SK-N-SH (cell line): ENCODE results near the gene PARD3B. TPM values are rescaled to one million over a fixed set of nuclear protein-coding genes. Genes with fewer than 3 reads are reported as not detected.

Experiments used
- CTCF ChIA-PET: fragments of 300-600, 350-600 bp; formaldehyde crosslinking; extraction: SDS; loops from one replicate; lab custom pipeline; 2021; lab: Yijun Ruan, JAX
- POLR2A ChIA-PET: fragments of 350-600 bp; sonication (Branson Sonifier 250); formaldehyde crosslinking; extraction: SDS; loops from one replicate; lab custom pipeline; 2020; ENCODE audit warnings: antibody characterized with exemption, inconsistent platforms; lab: Yijun Ruan, JAX
- DNase-seq: peaks from one replicate; pipeline ENCODE4 v3.0.0; 2012
- H2AFZ ChIP-seq: fragments of 200-600 bp; sonication (generic); 2 replicates; pipeline ENCODE4 v1.8.1; 2016; ENCODE audit warnings: antibody characterized with exemption, mild to moderate bottlenecking, low read depth
- H3F3A ChIP-seq: fragments of 200-600 bp; sonication (generic); replicated peaks from 2 replicates; pipeline ENCODE3; 2016; ENCODE audit warnings: antibody characterized with exemption, mild to moderate bottlenecking; ENCODE audit not compliant: insufficient read depth
- H3K27ac ChIP-seq, 2 experiments: fragments of 200-500 bp in 1 of 2; fragments of 200-600 bp in 1 of 2; sonication (Bioruptor generic) in 1 of 2; sonication (generic), shearing (Covaris generic) in 1 of 2; 2 replicates each; pipeline versions ENCODE4 v1.5.1 to v1.6.1; 2014 to 2016; ENCODE audit warnings: low read depth in 2 of 2, inconsistent platforms in 1 of 2, low read length in 1 of 2, mild to moderate bottlenecking in 1 of 2, mixed read lengths in 1 of 2
- H3K27me3 ChIP-seq: fragments of 200-600 bp; sonication (generic), shearing (Covaris generic); 2 replicates; pipeline ENCODE4 v1.6.1; 2016; ENCODE audit warnings: mixed run types; ENCODE audit not compliant: insufficient read depth
- H3K36me3 ChIP-seq, 2 experiments: fragments of 200-500 bp in 1 of 2; fragments of 200-600 bp in 1 of 2; sonication (Bioruptor generic) in 1 of 2; sonication (generic) in 1 of 2; replicated peaks in 1 of 2; 2 replicates each; pipeline versions ENCODE3 to v1.5.1; 2014 to 2016; ENCODE audit warnings: low read length in 1 of 2, mild to moderate bottlenecking in 1 of 2; ENCODE audit not compliant: insufficient read depth in 2 of 2, control insufficient read depth in 1 of 2
- H3K4me1 ChIP-seq, 2 experiments: fragments of 200-500 bp in 1 of 2; fragments of 200-600 bp in 1 of 2; sonication (Bioruptor generic) in 1 of 2; sonication (generic), shearing (Covaris generic) in 1 of 2; 2 replicates each; pipeline versions ENCODE4 v1.5.1 to v1.6.1; 2014 to 2016; ENCODE audit warnings: low read depth in 1 of 2, low read length in 1 of 2, mixed run types in 1 of 2; ENCODE audit not compliant: insufficient read depth in 2 of 2, control insufficient read depth in 1 of 2
- H3K4me2 ChIP-seq: fragments of 200-600 bp; sonication (generic), shearing (Covaris generic); 2 replicates; pipeline ENCODE4 v1.6.1; 2017; ENCODE audit warnings: mixed run types
- H3K4me3 ChIP-seq, 2 experiments: fragments of 200-500 bp in 1 of 2; fragments of 200-600 bp in 1 of 2; sonication (Bioruptor generic) in 1 of 2; sonication (generic), shearing (Covaris generic) in 1 of 2; 2 replicates each; pipeline versions ENCODE4 v1.5.1 to v1.8.1; 2014 to 2016; ENCODE audit warnings: low read depth in 2 of 2, inconsistent platforms in 1 of 2, low read length in 1 of 2, mild to moderate bottlenecking in 1 of 2, mixed read lengths in 1 of 2, moderate library complexity in 1 of 2
- H3K79me2 ChIP-seq: fragments of 200-600 bp; sonication (generic); 2 replicates; pipeline ENCODE4 v1.8.1; 2017; ENCODE audit warnings: mild to moderate bottlenecking; ENCODE audit not compliant: insufficient read depth
- H3K9ac ChIP-seq: fragments of 200-600 bp; sonication (generic); 2 replicates; pipeline ENCODE4 v1.6.1; 2017; ENCODE audit warnings: mixed run types
- H3K9me2 ChIP-seq: fragments of 200-600 bp; sonication (generic); 2 replicates; pipeline ENCODE4 v1.6.1; 2017; ENCODE audit warnings: mixed run types
- H3K9me3 ChIP-seq: fragments of 200-600 bp; sonication (generic); 2 replicates; pipeline ENCODE4 v1.6.1; 2017; ENCODE audit warnings: mixed run types, mild to moderate bottlenecking, moderate library complexity
- H4K20me1 ChIP-seq: fragments of 200-600 bp; sonication (generic); 2 replicates; pipeline ENCODE4 v1.6.1; 2017; ENCODE audit warnings: mild to moderate bottlenecking, mixed run types; ENCODE audit not compliant: insufficient read depth
- CHD2 ChIP-seq: fragments of 150-350 bp; IDR thresholded peaks from 2 replicates; pipeline ENCODE4 v1.6.1; 2018; ENCODE audit warnings: low read length; ENCODE audit not compliant: partially characterized antibody
- CTCF ChIP-seq: fragments of 200-600 bp; sonication (generic); IDR thresholded peaks from 2 replicates; pipeline ENCODE4 v1.6.1; 2017; ENCODE audit warnings: antibody characterized with exemption, mild to moderate bottlenecking, moderate library complexity
- ELF1 ChIP-seq: IDR thresholded peaks from 2 replicates; pipeline ENCODE4 v1.4.0; 2012
- EP300 ChIP-seq, 2 experiments: IDR thresholded peaks; 2 replicates each; pipeline versions ENCODE4 v1.4.0 to v1.6.1; 2012; ENCODE audit warnings: borderline replicate concordance in 1 of 2, low read depth in 1 of 2, low read length in 1 of 2
- FOXM1 ChIP-seq: IDR thresholded peaks from 2 replicates; pipeline ENCODE4 v1.4.0; 2012; ENCODE audit warnings: low read depth, mild to moderate bottlenecking
- GABPA ChIP-seq: IDR thresholded peaks from 2 replicates; pipeline ENCODE4 v1.4.0; 2012; ENCODE audit warnings: low read depth, mild to moderate bottlenecking
- GATA2 ChIP-seq: sonication (generic); formaldehyde crosslinking; IDR thresholded peaks from 2 replicates; pipeline ENCODE4 v1.5.0; 2020; ENCODE audit warnings: mild to moderate bottlenecking, missing genetic modification reagents
- IRF3 ChIP-seq: fragments of 150-350 bp; IDR thresholded peaks from 2 replicates; pipeline ENCODE4 v1.6.1; 2016; ENCODE audit warnings: mild to moderate bottlenecking, low read depth, low read length
- MAX ChIP-seq: IDR thresholded peaks from 2 replicates; pipeline ENCODE4 v1.4.0; 2012; ENCODE audit warnings: low read depth
- MXI1 ChIP-seq: IDR thresholded peaks from 2 replicates; pipeline ENCODE4 v1.6.1; 2012; ENCODE audit warnings: mild to moderate bottlenecking, low read depth, low read length, improper control_type of control experiment
- NFIC ChIP-seq: IDR thresholded peaks from 2 replicates; pipeline ENCODE4 v1.4.0; 2012; ENCODE audit warnings: borderline replicate concordance
- RCOR1 ChIP-seq: fragments of 150-350 bp; IDR thresholded peaks from 2 replicates; pipeline ENCODE4 v1.6.1; 2017; ENCODE audit warnings: antibody characterized with exemption, low read length
- REST ChIP-seq: IDR thresholded peaks from 2 replicates; pipeline ENCODE4 v1.6.1; 2012; ENCODE audit warnings: mild to moderate bottlenecking, low read depth, low read length, moderate library complexity
- SMC3 ChIP-seq: IDR thresholded peaks from 2 replicates; pipeline ENCODE4 v1.6.1; 2012; ENCODE audit warnings: low read depth, low read length, improper control_type of control experiment
- WGBS: methylation state at CpG from one replicate; pipeline ENCODE4 v1.1.6; 2017; ENCODE audit warnings: low lambda C conversion rate; 5-methylcytosine and 5-hydroxymethylcytosine counted together
- polyA plus RNA-seq, 3 experiments: library from polyadenylated mRNA; depleted of rRNA; stranded (reverse); fragments of >200 nt; gene quantifications; 2 replicates each; pipeline ENCODE4 v1.2.3, GENCODE V29; 2012

PARD3B gene
- polyA plus RNA-seq, 1 of the 3 experiments (the other 2 are of a cell fraction), result 0.87 TPM

- POLR2A ChIA-PET, result no interaction called here
- H3K79me2 ChIP-seq, result no peaks in the 10 kb centered on the region
- no peak for TF ChIP-seq GABPA
- TF ChIP-seq NFIC, result no peak
- TF ChIP-seq MAX, result no peak
- no peak for TF ChIP-seq MXI1
- TF ChIP-seq REST, result no peak
- no peak for TF ChIP-seq FOXM1
- TF ChIP-seq, all 33 proteins: peak for 0
- Histone ChIP-seq H2AFZ (no peak overlapping the region), H3K27ac (no peak overlapping the region), H3K36me3 (no peaks in the 10 kb centered on the region), H3K27me3 (no peaks in the 10 kb centered on the region), H3K9ac (no peak overlapping the region), H3F3A (no peaks in the 10 kb centered on the region), H3K4me2 (no peak overlapping the region), H3K9me3 (no peaks in the 10 kb centered on the region), H4K20me1 (no peaks in the 10 kb centered on the region), H3K9me2 (no peaks in the 10 kb centered on the region), H3K4me3 (no peak overlapping the region), H3K4me1 (peaks cover 0 to 5% of the 10 kb centered on the region in 2 experiments; a peak in 2 of 4 replicates)
- DNase-seq, result no peak
- WGBS, result 80% methylated on average over 4 of the region's 4 CpGs
- CTCF ChIA-PET, result interaction anchor here (1.2 kb wide), 1 partner anchor 59 kb away, joined by 4 read pairs; no protein-coding TSS in a partner anchor
Observed at GRCh38 chr2:205451901-205452512, 906.7 kb downstream of the PARD3B start.

GRCh38 chr2:205453202-205453601 lies 907.9 kb downstream of the PARD3B start:
- H3K4me1 ChIP-seq, result peaks cover 0 to 5% of the 10 kb centered on the region in 2 experiments; a peak in 2 of 4 replicates
- no peak overlapping the region for H3K9ac ChIP-seq
- H3K9me3 ChIP-seq, result no peaks in the 10 kb centered on the region
- H3F3A ChIP-seq, result no peaks in the 10 kb centered on the region
- no peaks in the 10 kb centered on the region for H4K20me1 ChIP-seq
- peak; percentile 39 for DNase-seq
- WGBS, result 46% methylated on average over 4 of the region's 4 CpGs
- TF ChIP-seq GATA2 (CRISPR knock-in tag) (peak; percentile 90), CTCF (no peak), EP300 (IDR thresholded peaks at IDR 0.05; ENCODE audit: borderline replicate concordance in 1 of 2, low read depth in 1 of 2, low read length in 1 of 2) (peak in 1 of 2 experiments; percentile 73; a peak in 2 of 4 replicates), IRF3 (no peak), CHD2 (peak; percentile 33), NFIC (no peak), SMC3 (no peak), ELF1 (no peak), RCOR1 (peak; percentile 80; the same call in 1 of the 2 replicates)
- no peak overlapping the region for H2AFZ ChIP-seq
- no peak overlapping the region for H3K4me2 ChIP-seq
- ChIA-PET CTCF (interaction anchor here (0.6 to 1.2 kb wide), 4 partner anchors 21 to 613 kb away, joined by 3 to 4 read pairs (median 4); no protein-coding TSS in a partner anchor), POLR2A (no interaction called here)
- no peaks in the 10 kb centered on the region for H3K27me3 ChIP-seq
- H3K36me3 ChIP-seq, result peaks cover 0 to 6% of the 10 kb centered on the region in 2 experiments
- H3K4me3 ChIP-seq, result no peak overlapping the region
- H3K79me2 ChIP-seq, result no peaks in the 10 kb centered on the region
- H3K27ac ChIP-seq, result no peak overlapping the region
- no peaks in the 10 kb centered on the region for H3K9me2 ChIP-seq
